Hematopoietic multipotent progenitor cell treated with erythropoietin and hydrocortisone succinate and interleukin-3 and kit ligand, for 17 days (in vitro differentiated cells): ENCODE measurements around the gene HIGD2A.

Experiments used
- DNase-seq: peaks from one replicate; pipeline ENCODE4 v3.0.0-alpha.2; 2015; ENCODE audit warnings: low spot score

The HIGD2A gene

GRCh38 chr5:176415952-176416924 lies 27.7 kb downstream of the HIGD2A start, which contains the start of gene CLTB:
CLTB (minus strand) TSS chr5:176416539; CDS start chr5:176416363, 176 bp downstream.
- peak; percentile 91 for DNase-seq

DNA sequence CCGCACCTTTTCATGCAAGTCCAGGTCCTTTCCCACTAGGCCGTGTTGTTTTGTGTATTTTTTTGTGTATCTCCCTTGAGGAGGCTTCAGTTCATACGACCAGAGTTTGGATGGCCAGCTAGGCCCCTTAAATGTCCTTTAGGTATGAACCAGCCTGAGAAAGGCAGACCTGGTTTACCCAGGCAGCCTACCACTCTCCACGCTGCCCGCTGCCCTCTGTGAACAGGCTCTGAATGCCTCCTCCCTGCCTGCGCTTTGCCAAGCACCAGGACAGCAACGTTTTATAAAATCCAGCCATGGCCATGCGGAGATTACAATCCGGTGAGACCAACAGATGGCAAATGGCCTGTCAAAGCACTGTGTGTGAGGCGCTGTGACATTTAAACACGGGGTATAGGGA lies 28.4 kb downstream of the HIGD2A start:
- no peak for DNase-seq

DNA sequence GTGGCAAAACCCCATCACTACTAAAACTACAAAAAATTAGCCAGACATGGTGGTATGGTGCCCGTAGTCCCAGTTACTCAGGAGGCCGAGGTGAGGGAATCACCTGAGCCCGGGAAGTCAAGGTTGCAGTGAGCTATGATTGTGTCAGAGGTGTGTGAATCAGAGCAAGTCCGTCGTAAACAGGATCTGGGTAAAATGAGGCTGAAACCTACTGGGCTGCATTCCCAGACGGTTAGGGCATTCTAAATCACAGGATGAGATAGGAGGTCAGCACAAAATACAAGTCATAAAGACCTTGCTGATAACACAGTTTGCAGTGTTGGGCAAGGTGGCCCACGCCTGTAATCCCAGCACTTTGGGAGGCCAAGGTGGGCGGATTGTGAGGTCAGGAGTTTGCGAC lies 29.7 kb downstream of the HIGD2A start:
- no peak for DNase-seq

DNA sequence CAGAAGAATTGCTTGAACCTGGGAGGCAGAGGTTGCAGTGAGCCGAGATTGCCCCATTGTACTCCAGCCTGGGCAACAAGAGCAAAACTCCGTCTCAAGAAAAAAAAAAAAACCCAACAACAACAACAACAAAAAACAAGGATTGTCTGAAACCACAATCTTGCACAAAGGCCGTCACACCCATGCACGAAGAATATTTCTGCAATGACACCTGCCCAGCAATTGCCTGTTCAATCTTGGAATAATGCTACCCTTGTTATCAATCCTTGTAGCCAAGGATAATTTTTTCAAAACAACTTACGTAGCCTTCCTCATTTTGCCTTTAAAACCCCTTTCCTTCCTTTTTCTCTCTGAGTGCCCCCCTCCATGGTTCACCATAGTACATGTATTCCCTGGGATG lies 31.5 kb downstream of the HIGD2A start:
- no peak for DNase-seq

DNA sequence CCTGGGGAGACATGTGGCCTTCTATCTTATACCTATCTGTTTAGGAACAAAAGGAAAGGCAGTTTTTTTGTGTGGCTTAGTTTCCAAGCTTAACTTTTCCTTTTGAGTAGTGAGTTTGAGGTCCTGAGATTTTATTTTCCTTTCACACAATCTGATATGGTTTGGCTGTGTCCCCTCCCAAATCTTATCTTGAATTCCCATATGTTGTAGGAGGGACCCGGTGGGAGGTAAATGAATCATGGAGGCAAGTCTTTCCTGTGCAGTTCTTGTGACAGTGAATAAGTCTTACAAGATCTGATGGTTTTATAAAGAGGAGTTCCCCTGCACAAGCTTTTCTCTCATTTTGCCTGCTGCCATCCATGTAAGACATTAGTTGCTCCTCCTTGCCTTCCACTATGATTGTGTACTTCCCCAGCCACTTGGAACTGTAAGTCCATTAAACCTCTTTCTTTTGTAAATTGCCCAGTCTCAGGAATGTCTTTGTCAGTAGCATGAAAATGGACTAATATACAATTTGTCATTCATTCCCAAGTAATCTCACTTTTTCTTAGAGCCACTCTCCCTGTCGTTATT lies 32.5 kb downstream of the HIGD2A start:
- DNase-seq = no peak

GRCh38 chr5:176424181-176424580 lies 35.6 kb downstream of the HIGD2A start:
- no peak for DNase-seq

- no peak for DNase-seq
Observed at GRCh38 chr5:176425138-176425537, 36.6 kb downstream of the HIGD2A start.

DNA sequence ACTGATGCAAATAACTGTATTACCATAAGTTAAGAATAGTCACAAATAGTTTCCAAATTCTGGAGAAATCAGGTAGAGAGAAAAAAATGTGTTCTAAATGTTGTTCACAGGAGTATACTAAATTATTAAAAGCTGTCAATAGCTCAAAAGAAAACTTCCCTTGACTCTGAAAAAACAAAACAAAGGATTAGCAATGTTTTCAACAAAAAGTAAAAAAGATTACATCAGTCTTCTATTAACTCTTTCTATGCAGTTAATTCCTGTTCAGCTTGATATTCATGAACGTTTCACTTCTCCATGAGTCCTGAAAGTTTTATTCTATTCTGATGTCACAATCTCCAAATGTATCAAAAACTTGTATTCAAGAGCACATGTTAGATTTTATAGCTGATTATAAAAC lies 37.2 kb downstream of the HIGD2A start:
- DNase-seq = no peak

GRCh38 chr5:176426876-176427275 lies 38.3 kb downstream of the HIGD2A start:
- DNase-seq = no peak

DNA sequence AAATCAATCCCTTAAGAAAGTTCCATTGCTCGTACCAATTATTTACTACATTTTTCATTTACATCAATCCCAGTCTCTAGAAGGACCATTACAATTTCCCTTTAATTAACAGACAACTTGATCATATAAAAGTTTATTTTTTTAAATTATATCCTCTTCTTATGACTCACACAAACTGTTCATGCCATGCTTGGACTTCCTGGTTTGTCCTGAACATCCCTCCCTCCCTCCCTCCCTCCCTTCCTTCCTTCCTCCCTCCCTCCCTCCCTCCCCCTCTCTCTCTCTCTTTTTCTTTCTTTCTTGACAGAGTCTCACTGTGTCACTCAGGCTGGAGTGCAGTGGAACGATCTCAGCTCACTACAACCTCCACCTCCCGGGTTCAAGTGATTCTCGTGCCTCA lies 39.4 kb downstream of the HIGD2A start:
- DNase-seq = no peak

DNA sequence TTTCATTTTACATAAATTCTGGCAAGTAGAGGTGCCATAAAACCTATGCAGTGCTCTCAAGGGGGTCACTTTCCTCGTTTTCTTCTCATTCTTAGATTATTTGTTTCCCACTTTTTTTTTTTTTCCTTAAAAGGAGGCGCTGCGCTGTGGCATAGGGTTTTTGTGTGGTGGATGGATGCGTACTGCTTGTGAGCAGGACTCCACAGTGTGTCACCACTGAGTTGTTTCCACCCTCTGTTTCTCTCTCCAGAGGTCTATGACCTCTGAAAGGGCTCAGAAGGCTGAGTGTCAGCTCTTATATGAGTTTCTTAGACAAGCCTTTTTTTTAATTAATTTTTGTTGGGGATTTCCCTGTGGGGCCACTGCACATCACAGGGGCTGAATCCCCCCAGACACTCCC lies 41.4 kb downstream of the HIGD2A start:
- DNase-seq = no peak

- DNase-seq = no peak
Observed at GRCh38 chr5:176432707-176433106, 44.2 kb downstream of the HIGD2A start.

- DNase-seq = no peak
Observed at GRCh38 chr5:176436656-176437055, 48.1 kb downstream of the HIGD2A start.

DNA sequence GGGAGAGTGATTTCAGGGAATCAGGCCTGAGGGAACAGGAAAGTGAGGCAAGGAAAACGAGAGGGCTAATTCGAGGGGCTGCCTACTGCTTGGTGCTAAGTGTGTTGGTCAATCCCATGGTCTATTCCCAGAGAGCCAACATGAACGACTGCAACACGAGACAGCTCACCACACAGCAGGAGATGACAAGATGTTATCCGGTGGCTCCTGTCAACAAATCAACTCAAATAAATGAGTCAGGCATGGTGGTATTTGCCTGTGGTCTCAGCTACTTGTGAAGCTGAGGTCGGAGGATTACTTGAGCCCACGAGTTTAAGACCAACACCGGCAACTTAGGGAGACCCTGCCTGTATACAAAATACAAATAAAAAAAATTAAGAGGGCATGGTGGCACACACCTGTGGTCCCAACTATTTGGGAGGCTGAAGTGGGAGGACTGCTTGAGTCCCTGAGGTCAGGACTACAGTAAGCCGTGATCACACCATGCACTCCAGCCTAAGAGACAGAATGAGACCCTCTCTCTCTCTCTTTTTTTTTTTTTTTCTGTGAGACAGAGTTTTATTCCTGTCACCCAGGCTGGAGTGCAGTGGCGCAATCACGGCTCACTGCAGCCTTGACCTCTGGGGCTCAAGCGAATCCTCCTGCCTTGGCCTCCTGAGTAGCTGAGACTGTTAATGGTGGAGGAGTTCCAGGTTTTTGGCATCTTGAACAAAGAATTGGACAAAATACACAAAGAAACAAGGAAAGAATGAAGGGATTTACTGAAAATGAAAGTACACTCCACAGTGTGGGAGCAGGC lies 50.6 kb downstream of the HIGD2A start:
- no peak for DNase-seq
